GM08714 (cell line): ENCODE measurements around the gene SLC18A3.

Source experiments
- H3K4me3 ChIP-seq: fragments of 200-500 bp; sonication (Bioruptor generic); 2 replicates; pipeline ENCODE4 v1.5.1; 2014; ENCODE audit warnings: mild to moderate bottlenecking, low read length, inconsistent platforms
- ZNF274 ChIP-seq: IDR thresholded peaks from 2 replicates; pipeline ENCODE4 v1.6.1; 2012; ENCODE audit warnings: mild to moderate bottlenecking, low read depth, low read length

Gene SLC18A3

DNA sequence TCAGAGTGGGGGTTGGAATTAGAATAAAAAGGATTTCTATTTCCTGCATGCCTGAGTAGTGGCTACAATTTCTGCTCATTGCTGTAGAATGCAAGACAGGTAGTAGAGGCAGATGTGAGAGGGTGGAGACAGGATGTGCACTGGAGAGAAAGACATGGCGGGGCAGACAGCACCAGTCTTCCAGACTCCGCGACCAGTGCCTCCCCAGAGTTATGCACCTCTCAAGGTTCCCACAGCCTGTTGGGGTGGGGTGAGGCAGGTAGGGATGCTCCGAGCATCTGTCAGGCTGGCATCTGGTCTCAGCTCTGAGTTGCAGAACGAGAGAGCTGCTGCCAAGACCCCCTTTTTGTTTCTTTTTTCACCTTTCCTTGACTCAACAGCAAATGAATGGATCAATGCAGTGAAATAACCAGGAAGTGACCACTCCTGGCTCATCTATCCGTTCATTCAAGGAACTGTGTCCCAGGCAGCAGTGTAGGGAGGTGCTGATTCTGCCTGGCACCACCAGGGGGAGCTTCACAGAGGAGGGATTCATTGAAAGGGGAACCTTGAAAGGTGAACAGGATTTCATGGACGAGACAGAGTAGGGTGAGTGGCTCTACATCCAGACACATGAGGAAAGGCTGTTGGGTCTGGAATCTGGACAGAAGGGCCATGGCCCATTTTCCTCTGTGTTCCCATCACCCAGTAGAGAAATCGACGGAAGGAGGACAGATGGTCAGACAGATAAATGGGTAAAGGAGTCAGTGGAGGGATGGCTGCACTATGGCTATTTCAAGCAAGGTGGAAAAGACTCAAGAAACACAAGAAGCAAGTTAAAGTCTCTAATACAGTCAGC lies 17.2 kb upstream of the SLC18A3 start:
- no peak overlapping the region for H3K4me3 ChIP-seq
- no peak for TF ChIP-seq ZNF274

DNA sequence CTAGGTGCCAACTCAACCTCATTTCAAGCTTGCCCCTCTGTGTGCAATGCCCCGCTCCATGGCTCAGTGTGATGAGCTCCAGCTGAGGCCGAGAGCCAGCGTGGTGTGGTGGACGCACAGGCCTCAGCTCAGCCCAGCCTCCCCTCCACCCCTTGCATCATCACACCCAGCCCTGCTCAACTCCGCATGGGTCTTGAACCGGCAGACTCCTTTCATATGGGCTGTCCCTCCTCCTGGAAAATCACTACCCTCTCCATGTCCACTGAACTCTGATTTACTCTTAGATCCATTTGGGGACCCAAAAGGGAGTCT lies 16.6 kb upstream of the SLC18A3 start:
- TF ChIP-seq ZNF274: no peak
- H3K4me3 ChIP-seq: no peak overlapping the region

DNA sequence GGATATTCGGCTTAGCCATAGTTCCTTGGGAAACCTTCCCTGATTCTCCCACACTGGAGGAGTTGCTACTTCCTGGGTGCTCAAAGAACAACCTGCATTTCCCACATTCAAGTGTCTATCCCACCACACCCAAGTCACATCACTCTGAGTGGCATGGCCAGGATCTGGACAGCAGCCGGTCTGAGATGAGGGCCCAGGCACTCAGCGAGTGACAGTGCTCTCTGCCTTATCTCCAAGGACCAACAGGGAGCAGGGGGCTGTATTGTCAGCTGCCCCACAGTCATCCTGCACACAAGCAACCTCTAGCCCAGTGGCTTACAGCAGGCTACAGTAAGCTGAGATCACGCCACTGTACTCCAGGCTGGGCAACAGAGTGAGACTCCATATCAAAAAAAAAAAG lies 16.1 kb upstream of the SLC18A3 start:
- no peak overlapping the region for H3K4me3 ChIP-seq
- TF ChIP-seq ZNF274: no peak

DNA sequence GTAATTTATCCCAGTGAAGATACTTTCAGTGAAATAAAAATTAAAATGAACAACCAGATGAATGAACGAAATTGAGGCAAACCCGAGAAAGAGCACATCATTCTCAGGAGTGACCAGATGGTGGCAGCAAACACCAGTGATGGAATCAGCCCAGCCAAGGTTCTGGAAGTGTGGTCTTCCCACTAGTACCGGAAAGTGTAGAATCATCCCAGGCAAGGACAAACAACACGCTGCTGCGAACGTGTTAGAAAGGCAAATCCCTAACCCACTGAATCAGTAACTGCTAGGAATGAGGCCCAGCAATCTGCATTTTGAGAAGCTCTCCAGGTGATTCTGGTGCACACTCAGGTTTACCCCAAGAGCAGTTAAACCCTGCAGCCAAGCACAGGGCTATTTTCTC lies 15.5 kb upstream of the SLC18A3 start:
- no peak for TF ChIP-seq ZNF274
- H3K4me3 ChIP-seq: no peak overlapping the region

- no peak for TF ChIP-seq ZNF274
- no peak overlapping the region for H3K4me3 ChIP-seq
Measured at GRCh38 chr10:49595003-49595712, 15.0 kb upstream of the SLC18A3 start.

- H3K4me3 ChIP-seq: no peak overlapping the region
- TF ChIP-seq ZNF274: no peak
Measured at GRCh38 chr10:49595713-49596492, 14.2 kb upstream of the SLC18A3 start.

DNA sequence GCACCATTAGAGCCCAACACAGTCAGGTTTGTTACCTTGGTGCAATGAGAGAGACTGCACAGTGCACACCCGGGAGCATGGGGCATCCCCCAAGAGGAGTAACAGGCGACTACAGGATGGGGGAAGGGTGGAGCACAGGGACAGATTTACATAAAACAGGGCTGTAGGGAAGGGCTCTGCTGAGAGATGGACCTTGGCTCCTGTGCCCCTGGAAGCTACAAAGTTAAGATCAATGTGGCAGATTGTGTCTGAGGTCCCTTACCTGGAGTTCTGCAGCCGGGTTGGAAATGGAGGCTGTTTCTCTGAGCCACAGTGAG lies 13.7 kb upstream of the SLC18A3 start:
- TF ChIP-seq ZNF274: no peak
- H3K4me3 ChIP-seq: no peak overlapping the region

GRCh38 chr10:49596836-49597235 lies 13.3 kb upstream of the SLC18A3 start:
- TF ChIP-seq ZNF274: no peak
- H3K4me3 ChIP-seq: no peak overlapping the region

DNA sequence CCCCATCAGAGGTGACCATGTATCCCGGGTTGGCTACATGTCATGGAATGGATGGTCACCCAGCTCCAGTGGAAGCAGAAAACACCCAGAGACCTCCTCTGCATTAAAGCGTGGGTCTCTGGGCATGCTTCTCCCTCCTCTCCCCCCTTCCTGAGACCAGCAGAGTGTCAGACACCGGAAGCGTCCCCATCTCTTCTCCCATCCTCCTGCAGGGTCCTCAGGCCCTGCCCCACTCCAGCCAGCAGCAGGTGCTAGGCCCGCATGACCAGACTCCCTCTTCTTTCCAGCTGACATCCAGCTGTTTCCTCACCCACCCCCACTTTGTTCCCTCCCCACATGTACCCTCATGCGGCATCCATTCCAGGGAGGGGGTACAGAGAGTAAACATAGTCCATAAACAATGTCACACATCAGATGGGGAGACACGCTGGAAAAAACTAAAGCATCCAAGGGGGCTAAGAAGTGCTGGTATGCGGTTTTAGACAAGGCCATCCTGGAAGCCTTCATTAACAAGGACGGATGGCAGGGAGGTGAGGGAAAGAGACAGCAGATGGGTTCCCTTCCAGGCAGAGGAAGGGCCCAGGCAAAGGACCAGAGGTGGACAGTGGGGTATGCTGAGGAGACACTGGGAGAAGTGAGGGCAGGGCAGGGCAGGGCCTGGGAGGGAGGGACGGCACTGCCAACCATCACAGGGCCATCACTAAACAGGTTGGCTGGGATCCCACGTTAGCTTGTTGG lies 12.5 kb upstream of the SLC18A3 start:
- TF ChIP-seq ZNF274: no peak

DNA sequence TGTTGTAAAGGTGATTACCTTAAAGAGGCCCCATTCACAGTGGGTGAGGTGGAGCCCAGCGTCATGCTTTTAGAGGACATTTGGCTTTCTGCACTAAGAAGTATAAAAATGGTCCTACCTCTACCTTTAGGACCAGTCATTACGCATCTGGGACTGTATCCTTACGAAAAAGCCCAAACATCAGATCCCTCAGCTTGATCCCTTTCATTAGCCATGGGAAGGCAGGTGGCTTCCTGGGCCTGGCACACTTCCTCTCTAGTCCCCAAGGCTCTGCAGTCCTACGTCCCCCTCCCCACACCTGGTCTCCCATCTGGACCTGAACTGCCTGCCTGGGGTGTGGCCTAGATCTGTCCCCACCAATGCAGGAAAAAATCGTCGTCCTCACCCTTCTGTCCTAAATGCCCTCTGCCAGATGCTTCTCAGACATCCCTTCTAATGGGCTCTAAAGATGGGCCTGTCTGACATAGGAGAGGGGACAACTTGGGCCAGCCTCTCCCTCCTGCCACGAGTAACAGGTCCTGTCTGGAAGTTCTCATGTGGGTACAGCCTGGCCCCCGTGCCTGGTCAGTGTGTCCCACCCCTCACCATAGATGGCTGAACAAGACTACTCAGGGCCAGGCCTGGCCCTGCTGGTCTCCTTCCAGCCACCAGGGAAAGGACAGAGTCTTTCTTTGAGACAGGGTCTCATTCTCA lies 11.8 kb upstream of the SLC18A3 start:
- no peak overlapping the region for H3K4me3 ChIP-seq
- TF ChIP-seq ZNF274: no peak

More for the DNA sequence above, 12.5 kb upstream of the SLC18A3 start:
- no peak overlapping the region for H3K4me3 ChIP-seq

DNA sequence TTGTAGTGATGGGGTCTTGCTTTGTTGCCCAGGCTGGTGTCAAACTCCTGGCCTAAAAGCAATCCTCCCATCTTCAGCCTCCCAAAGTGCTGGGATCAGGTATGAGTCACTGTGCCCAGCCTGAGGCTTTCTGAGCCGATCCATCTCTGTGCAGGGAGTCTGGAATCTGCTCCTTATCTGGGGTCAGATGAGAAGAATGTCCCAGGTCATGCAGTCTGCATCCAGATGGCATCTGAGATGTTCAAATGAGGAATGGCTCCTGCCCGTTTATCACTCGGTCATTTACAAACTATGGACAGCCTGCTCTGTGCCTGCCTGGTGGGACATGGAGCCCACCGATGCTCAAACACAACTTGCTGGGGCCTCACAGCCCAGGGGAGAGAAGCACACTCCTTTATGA lies 11.1 kb upstream of the SLC18A3 start:
- no peak overlapping the region for H3K4me3 ChIP-seq
- TF ChIP-seq ZNF274: no peak

- no peak for TF ChIP-seq ZNF274
- no peak overlapping the region for H3K4me3 ChIP-seq
Measured at GRCh38 chr10:49599546-49599945, 10.6 kb upstream of the SLC18A3 start.

DNA sequence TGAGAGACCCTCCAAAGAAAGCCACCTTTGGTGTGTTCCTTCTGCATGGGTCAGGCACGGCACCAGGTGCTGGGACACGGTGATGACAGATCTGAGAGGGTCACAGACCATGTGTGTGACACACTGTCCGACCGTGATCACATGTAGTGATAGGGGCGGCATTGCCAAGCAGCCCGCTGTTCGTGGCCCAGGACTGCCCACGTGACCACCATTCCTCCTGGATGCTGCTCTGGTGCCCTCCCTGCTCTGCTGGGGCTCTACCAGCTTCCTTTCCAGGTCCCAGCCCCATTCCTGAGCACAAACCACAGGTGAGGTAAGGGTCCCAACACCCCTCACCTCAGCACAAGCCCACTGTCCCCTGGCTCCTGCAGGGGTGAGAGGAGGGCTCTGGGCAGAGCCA lies 10.1 kb upstream of the SLC18A3 start:
- no peak overlapping the region for H3K4me3 ChIP-seq
- no peak for TF ChIP-seq ZNF274

GRCh38 chr10:49600781-49601400 lies 9.2 kb upstream of the SLC18A3 start:
- H3K4me3 ChIP-seq: no peak overlapping the region
- no peak for TF ChIP-seq ZNF274
